H9 (cell line): ENCODE results near the gene PMM2. TPM values are rescaled to one million over a fixed set of nuclear protein-coding genes. Genes with fewer than 3 reads are reported as not detected.

Experiments used
- DNase-seq: peaks from one replicate; pipeline ENCODE4 v3.0.0-alpha.2; 2017
- H2AFZ ChIP-seq: one replicate; pipeline ENCODE4 v1.6.1; 2013; ENCODE audit warnings: mild to moderate bottlenecking, low read length, control low read depth, moderate library complexity
- H2AK5ac ChIP-seq: 2 replicates; pipeline ENCODE4 v1.6.1; 2013; ENCODE audit warnings: low read length, control low read depth, mixed read lengths; ENCODE audit not compliant: insufficient read length
- H2BK120ac ChIP-seq: one replicate; pipeline ENCODE4 v1.6.1; 2013; ENCODE audit warnings: low read depth, mild to moderate bottlenecking, low read length, control low read depth, inconsistent platforms; ENCODE audit not compliant: poor library complexity, severe bottlenecking
- H2BK12ac ChIP-seq: 2 replicates; pipeline ENCODE4 v1.6.1; 2013; ENCODE audit warnings: low read length, control low read depth, mixed read lengths, low read depth; ENCODE audit not compliant: insufficient read length
- H2BK15ac ChIP-seq: 2 replicates; pipeline ENCODE4 v1.6.1; 2013; ENCODE audit warnings: low read depth, low read length, control low read depth
- H2BK20ac ChIP-seq: one replicate; pipeline ENCODE4 v1.6.1; 2013; ENCODE audit warnings: low read depth, mild to moderate bottlenecking, low read length, control low read depth, inconsistent platforms; ENCODE audit not compliant: poor library complexity, severe bottlenecking
- H2BK5ac ChIP-seq: 2 replicates; pipeline ENCODE4 v1.6.1; 2013; ENCODE audit warnings: low read length, control low read depth, mixed read lengths; ENCODE audit not compliant: insufficient read length
- H3K14ac ChIP-seq: 2 replicates; pipeline ENCODE4 v1.6.1; 2013; ENCODE audit warnings: low read length, control low read depth; ENCODE audit not compliant: insufficient read depth
- H3K18ac ChIP-seq: 2 replicates; pipeline ENCODE4 v1.6.1; 2013; ENCODE audit warnings: low read depth, mild to moderate bottlenecking, mixed read lengths, low read length, control low read depth; ENCODE audit not compliant: insufficient read length
- H3K23ac ChIP-seq: 2 replicates; pipeline ENCODE4 v1.6.1; 2013; ENCODE audit warnings: low read length, control low read depth, mixed read lengths, low read depth; ENCODE audit not compliant: insufficient read length
- H3K23me2 ChIP-seq: 2 replicates; pipeline ENCODE4 v1.6.1; 2013; ENCODE audit warnings: low read depth, mild to moderate bottlenecking, mixed read lengths, low read length, control low read depth; ENCODE audit not compliant: insufficient read length, poor library complexity, severe bottlenecking
- H3K27ac ChIP-seq: 2 replicates; pipeline ENCODE4 v1.5.1; 2013; ENCODE audit warnings: low read length, control low read depth, mixed read lengths, low read depth; ENCODE audit not compliant: insufficient read length
- H3K27me3 ChIP-seq: 2 replicates; pipeline ENCODE4 v1.6.1; 2013; ENCODE audit warnings: low read length, control low read depth, inconsistent platforms; ENCODE audit not compliant: insufficient read depth
- H3K4ac ChIP-seq: 2 replicates; pipeline ENCODE4 v1.6.1; 2013; ENCODE audit warnings: low read depth, mild to moderate bottlenecking, control low read depth, inconsistent platforms, low read length, moderate library complexity
- H3K4me1 ChIP-seq: 2 replicates; pipeline ENCODE4 v1.6.1; 2013; ENCODE audit warnings: low read length, control low read depth, inconsistent platforms; ENCODE audit not compliant: insufficient read depth
- H3K4me2 ChIP-seq: 2 replicates; pipeline ENCODE4 v1.6.1; 2013; ENCODE audit warnings: low read length, control low read depth, mixed read lengths; ENCODE audit not compliant: insufficient read length, insufficient read depth
- H3K56ac ChIP-seq: 2 replicates; pipeline ENCODE4 v1.6.1; 2013; ENCODE audit warnings: low read depth, mild to moderate bottlenecking, mixed read lengths, low read length, control low read depth; ENCODE audit not compliant: insufficient read length
- H3K79me1 ChIP-seq: 2 replicates; pipeline ENCODE4 v1.6.1; 2013; ENCODE audit warnings: low read depth, mild to moderate bottlenecking, moderate library complexity, low read length, control low read depth, inconsistent platforms; ENCODE audit not compliant: insufficient read depth, poor library complexity, severe bottlenecking
- H3K79me2 ChIP-seq: 2 replicates; pipeline ENCODE4 v1.6.1; 2013; ENCODE audit warnings: low read length, control low read depth, inconsistent platforms; ENCODE audit not compliant: insufficient read depth
- H3K9ac ChIP-seq: 2 replicates; pipeline ENCODE4 v1.6.1; 2013; ENCODE audit warnings: low read length, control low read depth, mixed read lengths; ENCODE audit not compliant: insufficient read length; ENCODE audit errors: extremely low read depth
- H3K9me3 ChIP-seq: one replicate; pipeline ENCODE4 v1.6.1; 2013; ENCODE audit warnings: low read depth, low read length, inconsistent platforms; ENCODE audit not compliant: control insufficient read depth
- H3T11ph ChIP-seq: one replicate; pipeline ENCODE4 v1.6.1; 2013; ENCODE audit warnings: mild to moderate bottlenecking, low read length, control low read depth, inconsistent platforms
- H4K20me1 ChIP-seq: one replicate; pipeline ENCODE4 v1.6.1; 2013; ENCODE audit not compliant: control insufficient read depth, insufficient read length, insufficient read depth
- H4K5ac ChIP-seq: 2 replicates; pipeline ENCODE4 v1.6.1; 2013; ENCODE audit warnings: low read depth, mild to moderate bottlenecking, mixed read lengths, low read length, control low read depth; ENCODE audit not compliant: insufficient read length
- H4K8ac ChIP-seq: replicated peaks from 2 replicates; pipeline ENCODE4 v1.6.1; 2013; ENCODE audit warnings: low read length, control low read depth, mixed read lengths, low read depth; ENCODE audit not compliant: insufficient read length
- H4K91ac ChIP-seq: 2 replicates; pipeline ENCODE4 v1.6.1; 2013; ENCODE audit warnings: low read depth, mild to moderate bottlenecking, moderate library complexity, mixed read lengths, low read length, control low read depth; ENCODE audit not compliant: insufficient read length
- H3K27ac Mint-ChIP-seq, 3 experiments: 2 replicates in 2 of 3; 3 replicates in 1 of 3; pipeline ENCODE4 v1.8.0; 2020 to 2021; ENCODE audit warnings: mixed read lengths in 3 of 3, mild to moderate bottlenecking in 1 of 3, moderate library complexity in 1 of 3
- H3K27me3 Mint-ChIP-seq: 2 replicates; pipeline ENCODE4 v1.8.0; 2021; ENCODE audit warnings: low read depth, mild to moderate bottlenecking, moderate library complexity, mixed read lengths
- H3K36me3 Mint-ChIP-seq, 3 experiments: 2 replicates in 2 of 3; 3 replicates in 1 of 3; pipeline ENCODE4 v1.8.0; 2020 to 2021; ENCODE audit warnings: low read depth in 3 of 3, mixed read lengths in 3 of 3; ENCODE audit not compliant: insufficient read depth in 1 of 3
- H3K4me1 Mint-ChIP-seq, 2 experiments: 2 replicates each; pipeline ENCODE4 v1.8.0; 2020; ENCODE audit warnings: mixed read lengths in 2 of 2
- H3K4me3 Mint-ChIP-seq, 2 experiments: 2 replicates in 1 of 2; 3 replicates in 1 of 2; pipeline ENCODE4 v1.8.0; 2020 to 2021; ENCODE audit warnings: mild to moderate bottlenecking in 2 of 2, mixed read lengths in 2 of 2, moderate library complexity in 1 of 2
- H3K9me3 Mint-ChIP-seq, 2 experiments: 2 replicates in 1 of 2; 3 replicates in 1 of 2; pipeline ENCODE4 v1.8.0; 2020; ENCODE audit warnings: mild to moderate bottlenecking in 2 of 2, mixed read lengths in 2 of 2, moderate library complexity in 1 of 2
- WGBS: extraction: QIAGEN DNeasy Blood & Tissue Kit; methylation state at CpG from one replicate; pipeline ENCODE4 v1.1.7; 2013; ENCODE audit warnings: missing lambda C conversion rate, low lambda C conversion rate, mixed read lengths; ENCODE audit not compliant: insufficient read length; ENCODE audit errors: extremely low coverage; 5-methylcytosine and 5-hydroxymethylcytosine counted together
- total RNA-seq: library from RNA; stranded (reverse); gene quantifications from 2 replicates; pipeline ENCODE4 v1.2.1, GENCODE V29; 2021
- TF ChIP-seq, protein P1 (sequence below): fragments of 200-600 bp; sonication (generic); conservative IDR thresholded peaks from 3 replicates; pipeline ENCODE4 v1.8.0; 2021; ENCODE audit warnings: antibody characterized with exemption, mild to moderate bottlenecking

Gene PMM2
- total RNA-seq, 1 experiment from 2014 or later: 82.7 TPM

DNA sequence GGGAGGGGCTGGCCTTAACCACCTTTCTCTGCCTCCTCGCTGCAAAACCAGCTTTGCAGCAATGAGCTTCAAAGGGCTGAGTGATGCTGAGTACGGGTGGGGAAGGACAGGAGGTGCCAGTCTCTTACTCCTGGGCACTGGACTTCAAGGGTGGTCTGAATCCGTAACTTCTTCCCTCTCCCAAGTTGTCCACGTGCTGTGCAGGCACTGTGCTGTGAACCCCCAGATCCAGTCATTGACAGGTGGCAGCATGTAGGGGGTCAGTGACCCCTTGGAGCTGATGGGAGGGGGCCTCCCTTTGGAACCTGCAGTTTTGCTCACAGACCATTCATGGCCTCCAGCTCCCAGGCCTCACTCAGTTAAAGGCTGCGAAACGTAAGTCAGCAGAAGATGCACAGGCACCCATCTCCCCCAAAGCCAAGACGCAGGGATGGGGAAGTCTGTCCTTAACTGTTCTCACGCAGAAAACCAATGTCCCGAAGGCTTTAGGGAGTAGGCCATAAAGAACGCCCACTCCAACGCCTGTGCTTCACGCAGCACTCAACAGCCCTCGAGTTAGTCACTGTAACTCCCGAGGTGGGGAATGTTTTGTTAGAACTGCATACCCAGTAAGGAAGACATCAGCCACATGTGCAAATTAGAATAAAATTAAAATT, 92.4 kb downstream of the PMM2 start:
- H3K27me3 ChIP-seq: no peaks in the 10 kb centered on the region
- Mint-ChIP-seq H3K4me1 (peaks cover 22 to 24% of the 10 kb centered on the region in 2 experiments), H3K27ac (no peak overlapping the region; a peak in 1 of 7 replicates), H3K9me3 (no peaks in the 10 kb centered on the region), H3K27me3 (peaks cover 4% of the 10 kb centered on the region), H3K4me3 (no peak overlapping the region), H3K36me3 (peaks cover 44 to 69% (median 56%) of the 10 kb centered on the region in 3 experiments; a peak in 6 of 7 replicates)
- H3K23me2 ChIP-seq: no peaks in the 10 kb centered on the region
- H3K14ac ChIP-seq: no peak overlapping the region
- no peaks in the 10 kb centered on the region for H3K9me3 ChIP-seq
- no peak overlapping the region for H4K91ac ChIP-seq
- no peaks in the 10 kb centered on the region for H3K79me1 ChIP-seq
- no peak overlapping the region for H3T11ph ChIP-seq
- no peak overlapping the region for H2BK5ac ChIP-seq
- no CpG with 5 or more reads among the region's 14 CpGs for WGBS
- H3K9ac ChIP-seq: no peak overlapping the region
- H2BK15ac ChIP-seq: no peak overlapping the region
- no peak overlapping the region for H3K23ac ChIP-seq
- no peak overlapping the region for H4K5ac ChIP-seq
- no peak overlapping the region for H3K4ac ChIP-seq
- no peak overlapping the region for H2AFZ ChIP-seq
- no peak overlapping the region for H2AK5ac ChIP-seq
- H4K20me1 ChIP-seq: peaks cover 4% of the 10 kb centered on the region
- H3K56ac ChIP-seq: no peak overlapping the region
- no peak overlapping the region for H2BK12ac ChIP-seq
- H3K18ac ChIP-seq: no peak overlapping the region
- H3K4me2 ChIP-seq: no peak overlapping the region
- no peak overlapping the region for H2BK120ac ChIP-seq
- TF ChIP-seq, protein P1, sequence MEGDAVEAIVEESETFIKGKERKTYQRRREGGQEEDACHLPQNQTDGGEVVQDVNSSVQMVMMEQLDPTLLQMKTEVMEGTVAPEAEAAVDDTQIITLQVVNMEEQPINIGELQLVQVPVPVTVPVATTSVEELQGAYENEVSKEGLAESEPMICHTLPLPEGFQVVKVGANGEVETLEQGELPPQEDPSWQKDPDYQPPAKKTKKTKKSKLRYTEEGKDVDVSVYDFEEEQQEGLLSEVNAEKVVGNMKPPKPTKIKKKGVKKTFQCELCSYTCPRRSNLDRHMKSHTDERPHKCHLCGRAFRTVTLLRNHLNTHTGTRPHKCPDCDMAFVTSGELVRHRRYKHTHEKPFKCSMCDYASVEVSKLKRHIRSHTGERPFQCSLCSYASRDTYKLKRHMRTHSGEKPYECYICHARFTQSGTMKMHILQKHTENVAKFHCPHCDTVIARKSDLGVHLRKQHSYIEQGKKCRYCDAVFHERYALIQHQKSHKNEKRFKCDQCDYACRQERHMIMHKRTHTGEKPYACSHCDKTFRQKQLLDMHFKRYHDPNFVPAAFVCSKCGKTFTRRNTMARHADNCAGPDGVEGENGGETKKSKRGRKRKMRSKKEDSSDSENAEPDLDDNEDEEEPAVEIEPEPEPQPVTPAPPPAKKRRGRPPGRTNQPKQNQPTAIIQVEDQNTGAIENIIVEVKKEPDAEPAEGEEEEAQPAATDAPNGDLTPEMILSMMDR: no peak
- no peak overlapping the region for H3K27ac ChIP-seq
- H3K79me2 ChIP-seq: no peaks in the 10 kb centered on the region
- no peaks in the 10 kb centered on the region; the same call in 1 of the 2 replicates for H3K4me1 ChIP-seq
- no peak overlapping the region for H2BK20ac ChIP-seq
- no peak overlapping the region for H4K8ac ChIP-seq
- DNase-seq: no peak
